ENCODE measurements around the gene IQSEC3.
"Not testable (repeated sequence)": the region's sequence is repeated elsewhere in the genome, so short reads cannot be mapped to it uniquely, and the experiment has no call there.

IQSEC3 gene

GRCh38 chr12:49149-49548 is 17.4 kb upstream of the IQSEC3 start:
- H3K4me1 ChIP-seq (ENCODE audit: control insufficient read depth in 2 of 2, insufficient read depth in 1 of 2, low read depth in 1 of 2, low read length in 2 of 2), result not testable (repeated sequence)
- no CpG with 5 or more reads among the region's 5 CpGs for WGBS, 2 donors (ENCODE audit: extremely low coverage in 2 of 2, insufficient read length in 2 of 2, insufficient replicate concordance in 1 of 2)

GRCh38 chr12:51087-51486 is 15.5 kb upstream of the IQSEC3 start:
- not testable (repeated sequence) for H3K14ac ChIP-seq (ENCODE audit: low read length); H3K9ac ChIP-seq (ENCODE audit: low read depth, low read length, poor library complexity); H3K4me2 ChIP-seq (ENCODE audit: insufficient read depth, low read length, poor library complexity, severe bottlenecking); H4K8ac ChIP-seq (ENCODE audit: low read depth, low read length); H3K23ac ChIP-seq (ENCODE audit: low read depth, low read length, poor library complexity); H4K91ac ChIP-seq (ENCODE audit: low read depth, low read length, poor library complexity); H2AFZ ChIP-seq (ENCODE audit: low read length); H3K9me3 ChIP-seq (replicated peaks in 1 of 2; ENCODE audit: control insufficient read depth in 2 of 2, insufficient read depth in 1 of 2, low read depth in 1 of 2, low read length in 2 of 2); H2BK120ac ChIP-seq (ENCODE audit: low read depth, low read length); H2BK15ac ChIP-seq (ENCODE audit: low read length); H3K36me3 ChIP-seq (replicated peaks in 1 of 2; ENCODE audit: control insufficient read depth in 2 of 2, insufficient read depth in 2 of 2, low read length in 2 of 2); H2BK5ac ChIP-seq (ENCODE audit: low read length); H3K4ac ChIP-seq (ENCODE audit: low read length); H3K4me1 ChIP-seq (ENCODE audit: control insufficient read depth in 2 of 2, insufficient read depth in 1 of 2, low read depth in 1 of 2, low read length in 2 of 2); DNase-seq (ENCODE audit: low spot score); H2BK12ac ChIP-seq (ENCODE audit: low read length); H2AK5ac ChIP-seq (ENCODE audit: low read depth, low read length); H3K18ac ChIP-seq (ENCODE audit: low read length); H3K79me1 ChIP-seq (ENCODE audit: low read depth, low read length); H3K4me3 ChIP-seq (ENCODE audit: low read length in 2 of 2); H3K27ac ChIP-seq (replicated peaks; ENCODE audit: low read length)
- H3K27me3 ChIP-seq (ENCODE audit: control insufficient read depth in 3 of 3, insufficient read depth in 3 of 3, low read depth in 1 of 3, low read length in 3 of 3), result peaks cover 0 to 16% (median 0%) of the 10 kb centered on the region in 3 experiments
- WGBS, 2 donors (ENCODE audit: extremely low coverage in 2 of 2, insufficient read length in 2 of 2, insufficient replicate concordance in 1 of 2), result no CpG with 5 or more reads among the region's 5 CpGs

More at GRCh38 chr12:49149-49548, 17.4 kb upstream of the IQSEC3 start:
- H3K27ac ChIP-seq (replicated peaks; ENCODE audit: low read length); H3K27me3 ChIP-seq (ENCODE audit: control insufficient read depth in 3 of 3, insufficient read depth in 3 of 3, low read depth in 1 of 3, low read length in 3 of 3); H3K36me3 ChIP-seq (replicated peaks in 1 of 2; ENCODE audit: control insufficient read depth in 2 of 2, insufficient read depth in 2 of 2, low read length in 2 of 2); H3K9ac ChIP-seq (ENCODE audit: low read depth, low read length, poor library complexity); H3K79me1 ChIP-seq (ENCODE audit: low read depth, low read length); H2AK5ac ChIP-seq (ENCODE audit: low read depth, low read length); H2BK5ac ChIP-seq (ENCODE audit: low read length); H2BK15ac ChIP-seq (ENCODE audit: low read length); H3K4me3 ChIP-seq (ENCODE audit: low read length in 2 of 2); H3K9me3 ChIP-seq (replicated peaks in 1 of 2; ENCODE audit: control insufficient read depth in 2 of 2, insufficient read depth in 1 of 2, low read depth in 1 of 2, low read length in 2 of 2); H2AFZ ChIP-seq (ENCODE audit: low read length); DNase-seq (ENCODE audit: low spot score); H3K4me2 ChIP-seq (ENCODE audit: insufficient read depth, low read length, poor library complexity, severe bottlenecking); H4K91ac ChIP-seq (ENCODE audit: low read depth, low read length, poor library complexity); H3K4ac ChIP-seq (ENCODE audit: low read length); H2BK120ac ChIP-seq (ENCODE audit: low read depth, low read length); H3K23ac ChIP-seq (ENCODE audit: low read depth, low read length, poor library complexity); H3K14ac ChIP-seq (ENCODE audit: low read length); H2BK12ac ChIP-seq (ENCODE audit: low read length); H4K8ac ChIP-seq (ENCODE audit: low read depth, low read length); H3K18ac ChIP-seq (ENCODE audit: low read length): not testable (repeated sequence)

GRCh38 chr12:51962-52361 is 14.6 kb upstream of the IQSEC3 start:
- H3K4me3 ChIP-seq (ENCODE audit: low read length in 2 of 2); H2BK5ac ChIP-seq (ENCODE audit: low read length); H3K36me3 ChIP-seq (replicated peaks in 1 of 2; ENCODE audit: control insufficient read depth in 2 of 2, insufficient read depth in 2 of 2, low read length in 2 of 2); DNase-seq (ENCODE audit: low spot score); H3K9me3 ChIP-seq (replicated peaks in 1 of 2; ENCODE audit: control insufficient read depth in 2 of 2, insufficient read depth in 1 of 2, low read depth in 1 of 2, low read length in 2 of 2); H3K4me1 ChIP-seq (ENCODE audit: control insufficient read depth in 2 of 2, insufficient read depth in 1 of 2, low read depth in 1 of 2, low read length in 2 of 2); H2AFZ ChIP-seq (ENCODE audit: low read length); H3K79me1 ChIP-seq (ENCODE audit: low read depth, low read length); H2AK5ac ChIP-seq (ENCODE audit: low read depth, low read length); H4K91ac ChIP-seq (ENCODE audit: low read depth, low read length, poor library complexity); H3K4me2 ChIP-seq (ENCODE audit: insufficient read depth, low read length, poor library complexity, severe bottlenecking); H3K27ac ChIP-seq (replicated peaks; ENCODE audit: low read length); H3K14ac ChIP-seq (ENCODE audit: low read length); H2BK12ac ChIP-seq (ENCODE audit: low read length); H3K23ac ChIP-seq (ENCODE audit: low read depth, low read length, poor library complexity); H4K8ac ChIP-seq (ENCODE audit: low read depth, low read length); H3K9ac ChIP-seq (ENCODE audit: low read depth, low read length, poor library complexity); H3K4ac ChIP-seq (ENCODE audit: low read length); H2BK120ac ChIP-seq (ENCODE audit: low read depth, low read length): not testable (repeated sequence)
- peak overlapping the region; percentile 39 for H2BK15ac ChIP-seq (ENCODE audit: low read length)
- WGBS, 2 donors (ENCODE audit: extremely low coverage in 2 of 2, insufficient read length in 2 of 2, insufficient replicate concordance in 1 of 2), result no CpG with 5 or more reads among the region's 6 CpGs
- H3K27me3 ChIP-seq (ENCODE audit: control insufficient read depth in 3 of 3, insufficient read depth in 3 of 3, low read depth in 1 of 3, low read length in 3 of 3), result peaks cover 0 to 17% (median 0%) of the 10 kb centered on the region in 3 experiments
- peak overlapping the region; percentile 32 for H3K18ac ChIP-seq (ENCODE audit: low read length)

GRCh38 chr12:52902-53734 is 13.4 kb upstream of the IQSEC3 start:
- not testable (repeated sequence) for H3K79me1 ChIP-seq (ENCODE audit: low read depth, low read length); H2AFZ ChIP-seq (ENCODE audit: low read length); H3K9me3 ChIP-seq (replicated peaks in 1 of 2; ENCODE audit: control insufficient read depth in 2 of 2, insufficient read depth in 1 of 2, low read depth in 1 of 2, low read length in 2 of 2); H3K4me3 ChIP-seq (ENCODE audit: low read length in 2 of 2); H3K9ac ChIP-seq (ENCODE audit: low read depth, low read length, poor library complexity); H3K36me3 ChIP-seq (replicated peaks in 1 of 2; ENCODE audit: control insufficient read depth in 2 of 2, insufficient read depth in 2 of 2, low read length in 2 of 2); H2AK5ac ChIP-seq (ENCODE audit: low read depth, low read length); H2BK15ac ChIP-seq (ENCODE audit: low read length); H3K27ac ChIP-seq (replicated peaks; ENCODE audit: low read length); H3K4me1 ChIP-seq (ENCODE audit: control insufficient read depth in 2 of 2, insufficient read depth in 1 of 2, low read depth in 1 of 2, low read length in 2 of 2); H3K4ac ChIP-seq (ENCODE audit: low read length); H3K4me2 ChIP-seq (ENCODE audit: insufficient read depth, low read length, poor library complexity, severe bottlenecking); H4K8ac ChIP-seq (ENCODE audit: low read depth, low read length); H2BK120ac ChIP-seq (ENCODE audit: low read depth, low read length); DNase-seq (ENCODE audit: low spot score); H3K23ac ChIP-seq (ENCODE audit: low read depth, low read length, poor library complexity); H2BK5ac ChIP-seq (ENCODE audit: low read length); H3K18ac ChIP-seq (ENCODE audit: low read length); H3K14ac ChIP-seq (ENCODE audit: low read length); H4K91ac ChIP-seq (ENCODE audit: low read depth, low read length, poor library complexity); H2BK12ac ChIP-seq (ENCODE audit: low read length)
- H3K27me3 ChIP-seq (ENCODE audit: control insufficient read depth in 3 of 3, insufficient read depth in 3 of 3, low read depth in 1 of 3, low read length in 3 of 3), result peaks cover 0 to 26% (median 0%) of the 10 kb centered on the region in 3 experiments
- WGBS, 2 donors (ENCODE audit: extremely low coverage in 2 of 2, insufficient read length in 2 of 2, insufficient replicate concordance in 1 of 2), result no CpG with 5 or more reads among the region's 4 CpGs

Measured in neuronal stem cell (in vitro differentiated cells).